ENCODE results near the gene PHETA2. TPM values are rescaled to one million over a fixed set of nuclear protein-coding genes. Genes with fewer than 3 reads are reported as not detected.
"Not testable (repeated sequence)": the region's sequence is repeated elsewhere in the genome, so short reads cannot be mapped to it uniquely, and the experiment has no call there.

PHETA2 gene
- total RNA-seq, 1 donor = 21.2 TPM

GRCh38 chr22:42127606-42128005 lies 53.6 kb downstream of the PHETA2 start:
- no peak overlapping the region for H3K4me3 ChIP-seq (ENCODE audit: low read depth, low read length)
- no peak for DNase-seq (ENCODE audit: low read depth)
- TF ChIP-seq, protein P1, sequence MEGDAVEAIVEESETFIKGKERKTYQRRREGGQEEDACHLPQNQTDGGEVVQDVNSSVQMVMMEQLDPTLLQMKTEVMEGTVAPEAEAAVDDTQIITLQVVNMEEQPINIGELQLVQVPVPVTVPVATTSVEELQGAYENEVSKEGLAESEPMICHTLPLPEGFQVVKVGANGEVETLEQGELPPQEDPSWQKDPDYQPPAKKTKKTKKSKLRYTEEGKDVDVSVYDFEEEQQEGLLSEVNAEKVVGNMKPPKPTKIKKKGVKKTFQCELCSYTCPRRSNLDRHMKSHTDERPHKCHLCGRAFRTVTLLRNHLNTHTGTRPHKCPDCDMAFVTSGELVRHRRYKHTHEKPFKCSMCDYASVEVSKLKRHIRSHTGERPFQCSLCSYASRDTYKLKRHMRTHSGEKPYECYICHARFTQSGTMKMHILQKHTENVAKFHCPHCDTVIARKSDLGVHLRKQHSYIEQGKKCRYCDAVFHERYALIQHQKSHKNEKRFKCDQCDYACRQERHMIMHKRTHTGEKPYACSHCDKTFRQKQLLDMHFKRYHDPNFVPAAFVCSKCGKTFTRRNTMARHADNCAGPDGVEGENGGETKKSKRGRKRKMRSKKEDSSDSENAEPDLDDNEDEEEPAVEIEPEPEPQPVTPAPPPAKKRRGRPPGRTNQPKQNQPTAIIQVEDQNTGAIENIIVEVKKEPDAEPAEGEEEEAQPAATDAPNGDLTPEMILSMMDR (IDR thresholded peaks at IDR 0.05; ENCODE audit: insufficient read depth, low read depth, low read length) = no peak

- not testable (repeated sequence) for H3K4me3 ChIP-seq (ENCODE audit: low read depth, low read length)
Measured at GRCh38 chr22:42128007-42128406, 54.0 kb downstream of the PHETA2 start.

More at GRCh38 chr22:42128007-42128406, 54.0 kb downstream of the PHETA2 start:
- DNase-seq (ENCODE audit: low read depth) = not testable (repeated sequence)

Small RNAs within 50 kb of the gene (small RNA-seq; reads per million reads assigned to genes)
- not detected for gene SNORD13P1

Other genes starting within 250 kb of the PHETA2 start
- 83.3 and 104 TPM in 2 replicates for gene SREBF2, start 241.1 kb upstream of the PHETA2 start, total RNA-seq
- gene SHISA8, start 159.2 kb upstream of the PHETA2 start, total RNA-seq = not detected in 2 replicates
- under 0.01 TPM in 2 replicates for gene TNFRSF13C, start 147.4 kb upstream of the PHETA2 start, total RNA-seq
- gene CENPM, start 127.1 kb upstream of the PHETA2 start, total RNA-seq = 14.2 and 21.6 TPM in 2 replicates
- gene SEPTIN3, start 104.8 kb upstream of the PHETA2 start, total RNA-seq = under 0.01 TPM in 2 replicates
- gene WBP2NL, start 75.5 kb upstream of the PHETA2 start, total RNA-seq = 0.32 and 0.43 TPM in 2 replicates
- 31.1 and 41.6 TPM in 2 replicates for gene NAGA, start 3.4 kb upstream of the PHETA2 start, total RNA-seq
- gene SMDT1, start 5.5 kb downstream of the PHETA2 start, total RNA-seq = 5.2 and 6.1 TPM in 2 replicates
- 40.6 TPM in 2 replicates for gene NDUFA6, start 16.5 kb downstream of the PHETA2 start, total RNA-seq
- under 0.01 and 0.32 TPM in 2 replicates for gene CYP2D6, start 56.6 kb downstream of the PHETA2 start, total RNA-seq
- 26.4 and 30.7 TPM in 2 replicates for gene TCF20, start 196.4 kb downstream of the PHETA2 start, total RNA-seq